Hypothalamus (tissue), 51 donors: ENCODE results near the gene SP140L.
"Not testable (repeated sequence)": the region's sequence is repeated elsewhere in the genome, so short reads cannot be mapped to it uniquely, and the experiment has no call there.

Experiments
- DNase-seq, 51 donors: peaks; one replicate each; lab custom pipeline; 2025; lab: John Stamatoyannopoulos, UW

The SP140L gene

GRCh38 chr2:230414302-230414701 is 87.3 kb downstream of the SP140L start:
- DNase-seq: no peak

GRCh38 chr2:230416061-230416721 is 89.2 kb downstream of the SP140L start, which contains the start of gene SP100:
SP100 (plus strand) TSS chr2:230416201; CDS start chr2:230416297, 96 bp downstream.
- DNase-seq: peak in 16 of 51 donors; percentile 5 to 28 (median 13)

- no peak for DNase-seq
Observed at GRCh38 chr2:230417436-230417835, 90.4 kb downstream of the SP140L start.

GRCh38 chr2:230418341-230419016 is 91.5 kb downstream of the SP140L start:
- no peak for DNase-seq

GRCh38 chr2:230419181-230419580 is 92.2 kb downstream of the SP140L start:
- DNase-seq: no peak

- DNase-seq: no peak
Observed at GRCh38 chr2:230422149-230422548, 95.2 kb downstream of the SP140L start.

GRCh38 chr2:230423851-230424458 is 97.0 kb downstream of the SP140L start:
- DNase-seq: no peak

- no peak for DNase-seq
Observed at GRCh38 chr2:230425377-230425776, 98.4 kb downstream of the SP140L start.

- DNase-seq: no peak
Observed at GRCh38 chr2:230429513-230429912, 102.5 kb downstream of the SP140L start.

GRCh38 chr2:230430957-230431910 is 104.2 kb downstream of the SP140L start:
- no peak for DNase-seq

GRCh38 chr2:230434677-230435324 is 107.8 kb downstream of the SP140L start:
- DNase-seq: no peak

- DNase-seq: no peak
Observed at GRCh38 chr2:230435431-230435830, 108.4 kb downstream of the SP140L start.

GRCh38 chr2:230439121-230439520 is 112.1 kb downstream of the SP140L start:
- not testable (repeated sequence) for DNase-seq

GRCh38 chr2:230439590-230439989 is 112.6 kb downstream of the SP140L start:
- no peak for DNase-seq

GRCh38 chr2:230441227-230441897 is 114.4 kb downstream of the SP140L start:
- DNase-seq: no peak

GRCh38 chr2:230443541-230443940 is 116.5 kb downstream of the SP140L start:
- DNase-seq: no peak

- DNase-seq: no peak
Observed at GRCh38 chr2:230444832-230445231, 117.8 kb downstream of the SP140L start.

GRCh38 chr2:230447036-230447435 is 120.0 kb downstream of the SP140L start:
- no peak for DNase-seq
